SU-DHL-6 (cell line): ENCODE results near the gene AFAP1.

ENCODE experiments used
- CTCF ChIP-seq: fragments of 200-600 bp; sonication (generic); IDR thresholded peaks from one replicate; pipeline ENCODE4 v1.5.1; 2017; ENCODE audit warnings: antibody characterized with exemption, mild to moderate bottlenecking, low read length, moderate library complexity; ENCODE audit not compliant: insufficient read depth, poor library complexity, severe bottlenecking
- EZH2phosphoT487 ChIP-seq: fragments of 200-600 bp; sonication (generic), shearing (Covaris generic); conservative IDR thresholded peaks from 2 replicates; pipeline ENCODE4 v1.6.1; 2018; ENCODE audit warnings: mild to moderate bottlenecking, antibody characterized with exemption, low read length, moderate library complexity, mixed read lengths

- TF ChIP-seq CTCF, result no peak
- no peak for TF ChIP-seq EZH2phosphoT487
These were observed 204.3 kb downstream of the AFAP1 start for GRCh38 chr4:7735395-7735794.
